Central memory CD4-positive, alpha-beta T cell (primary cell): ENCODE measurements around the gene CSTA.

Source experiments
- DNase-seq: peaks from one replicate; pipeline ENCODE4 v3.0.0; 2022

CSTA gene

GRCh38 chr3:122382888-122383666, 58.0 kb downstream of the CSTA start, which contains the start of gene MIX23:
Gene MIX23, minus strand, starts transcription at chr3:122383231. Its CDS starts 7 bp downstream, at chr3:122383224.
- peak; percentile 80 for DNase-seq

- peak; percentile 92 for DNase-seq
These were observed 59.0 kb downstream of the CSTA start, which contains the start of gene FAM162A for GRCh38 chr3:122383771-122384697. Gene FAM162A, plus strand, starts transcription at chr3:122384182. Its CDS starts 84 bp downstream, at chr3:122384266.

- DNase-seq, result no peak
These were observed 62.7 kb downstream of the CSTA start for GRCh38 chr3:122387709-122388108.

- DNase-seq, result no peak
These were observed 64.1 kb downstream of the CSTA start for GRCh38 chr3:122389197-122389596.

- no peak for DNase-seq
These were observed 64.8 kb downstream of the CSTA start for GRCh38 chr3:122389892-122390291.

DNA sequence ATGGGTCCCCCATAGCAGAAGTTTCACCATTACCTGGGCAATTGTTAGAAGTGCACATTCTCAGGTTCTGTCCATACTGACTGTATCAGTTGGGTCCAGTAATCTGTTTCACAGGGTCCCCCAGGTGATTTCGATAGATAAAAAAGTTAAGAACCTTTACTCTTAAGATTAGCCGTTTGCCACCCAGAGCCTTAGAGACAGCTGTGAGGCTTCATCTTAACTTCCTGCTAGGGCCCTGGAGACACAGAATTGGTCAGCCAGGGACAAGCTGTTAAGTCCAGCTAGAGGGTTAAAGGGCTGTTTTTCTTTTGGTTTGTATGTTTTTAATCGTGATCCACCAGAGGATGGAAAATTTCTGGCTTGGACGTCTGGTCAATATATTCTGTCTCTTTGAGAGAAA, 65.6 kb downstream of the CSTA start:
- DNase-seq, result no peak
